Activated T-helper 1 cell treated with anti-CD3 and anti-CD28 coated beads, Interleukin-2, amount 50 U/mL, for 16 hours (primary cell): Measurements from ENCODE around the gene FOXRED1.
A peak's percentile ranks its signal among the peaks of the same experiment; 100 is the strongest.
"Not testable (repeated sequence)": the region's sequence is repeated elsewhere in the genome, so short reads cannot be mapped to it uniquely, and the experiment has no call there.

Experiments
- DNase-seq, 2 donors: peaks; one replicate each; pipeline ENCODE4 v3.0.0-alpha.2; 2020; ENCODE audit warnings: low read depth in 1 of 2, low spot score in 1 of 2

The FOXRED1 gene

DNA sequence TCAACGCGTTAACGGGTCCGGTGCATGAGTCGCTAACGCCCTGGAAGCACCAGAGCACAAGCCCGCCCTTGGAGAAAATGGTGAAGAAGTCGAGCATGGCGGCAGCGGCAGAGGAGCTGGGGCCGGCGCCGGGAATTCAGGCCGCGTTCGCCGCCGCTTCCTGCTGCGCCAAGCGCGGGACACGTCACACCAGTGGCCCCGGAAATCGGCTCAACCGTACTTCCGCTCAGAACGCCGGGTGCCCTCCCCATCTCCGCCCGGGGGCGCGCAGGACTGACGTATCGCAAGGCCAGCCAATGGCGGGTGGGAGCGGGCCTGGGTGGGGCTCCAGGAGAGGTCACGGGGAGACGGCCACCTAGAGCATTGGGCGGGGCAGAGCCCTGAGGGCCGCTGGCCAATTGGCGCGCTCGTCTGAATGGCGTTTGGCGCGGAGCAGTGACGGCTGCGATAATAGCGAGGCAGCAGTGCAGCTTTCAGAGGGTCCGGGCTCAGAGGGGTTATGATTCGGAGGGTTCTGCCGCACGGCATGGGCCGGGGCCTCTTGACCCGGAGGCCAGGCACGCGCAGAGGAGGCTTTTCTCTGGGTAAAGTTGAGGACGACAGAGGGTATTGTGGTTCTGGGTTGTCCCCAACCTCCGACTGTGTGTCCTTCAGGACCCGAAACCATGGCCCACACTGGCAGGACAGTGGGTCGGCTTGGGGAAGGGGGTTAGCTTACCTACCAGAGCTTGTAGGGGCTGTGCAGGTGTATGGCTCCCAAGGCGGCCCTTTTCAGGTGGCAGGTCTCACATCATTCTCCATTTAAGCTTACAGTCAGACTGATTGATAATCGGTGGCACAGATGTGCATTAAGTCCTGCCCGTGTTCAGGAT is at the start of gene FOXRED1, which contains the start of gene SRPRA:
Gene FOXRED1 (plus strand): TSS at position 447 of the 872 bp plus-strand sequence. CDS start 53 bp downstream, at position 500.
Gene SRPRA (minus strand): TSS at position 188 of the 872 bp plus-strand sequence. CDS start 91 bp downstream, at position 97.
- peak; percentile 99 to 100 for DNase-seq

GRCh38 chr11:126219547-126219946 is 49.4 kb upstream of the FOXRED1 start:
- DNase-seq, result no peak

DNA sequence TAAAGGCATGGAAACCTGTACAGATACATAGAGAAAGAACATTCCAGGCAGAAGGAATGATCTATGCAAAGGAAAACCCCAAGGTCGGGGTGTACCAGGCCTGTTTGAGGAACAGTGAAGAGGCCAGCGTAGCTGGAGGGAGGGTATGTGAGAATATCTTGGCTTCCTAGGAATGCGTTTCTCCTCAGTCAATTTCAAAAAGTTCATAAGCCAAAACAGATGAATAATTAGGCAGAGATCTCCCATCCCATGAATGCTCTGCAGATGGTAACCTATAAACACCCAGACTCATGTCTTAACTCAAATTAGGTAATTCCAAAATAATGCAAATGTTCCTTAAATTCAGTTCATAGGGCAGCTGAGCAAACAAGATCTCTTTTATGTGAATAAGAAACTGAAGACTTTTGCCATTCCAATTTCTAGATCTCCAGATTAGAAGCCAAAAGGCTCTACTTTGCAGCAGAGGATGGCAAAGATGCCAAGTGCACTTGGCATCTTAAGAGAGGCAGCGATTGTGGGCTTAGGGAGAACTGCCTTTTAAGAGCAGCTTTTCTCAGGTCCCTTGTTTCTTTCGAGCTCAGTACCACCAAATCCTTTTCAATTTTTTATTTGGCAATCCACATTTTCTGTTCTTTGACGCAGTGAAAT is 44.2 kb upstream of the FOXRED1 start:
- no peak for DNase-seq

DNA sequence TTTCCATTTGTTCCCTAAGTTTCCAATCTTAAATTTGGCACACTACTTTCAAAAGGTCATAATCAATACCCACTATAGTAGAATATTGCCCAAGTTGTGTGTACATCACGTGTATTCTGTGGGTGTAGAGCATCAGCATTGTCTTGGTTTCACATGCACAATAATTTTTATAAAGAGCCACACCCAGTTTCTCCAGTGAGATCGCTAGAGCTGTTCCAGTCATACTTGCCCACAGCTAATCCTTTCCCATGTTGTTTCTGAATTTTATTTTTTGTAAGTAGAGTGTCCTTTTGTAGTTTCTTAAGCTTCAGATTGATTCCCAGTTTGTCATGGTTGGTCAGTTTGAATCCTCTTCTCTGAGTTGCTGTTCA is 43.7 kb upstream of the FOXRED1 start:
- DNase-seq, result no peak

- no peak for DNase-seq
These were observed 42.4 kb upstream of the FOXRED1 start for GRCh38 chr11:126226334-126227084.

DNA sequence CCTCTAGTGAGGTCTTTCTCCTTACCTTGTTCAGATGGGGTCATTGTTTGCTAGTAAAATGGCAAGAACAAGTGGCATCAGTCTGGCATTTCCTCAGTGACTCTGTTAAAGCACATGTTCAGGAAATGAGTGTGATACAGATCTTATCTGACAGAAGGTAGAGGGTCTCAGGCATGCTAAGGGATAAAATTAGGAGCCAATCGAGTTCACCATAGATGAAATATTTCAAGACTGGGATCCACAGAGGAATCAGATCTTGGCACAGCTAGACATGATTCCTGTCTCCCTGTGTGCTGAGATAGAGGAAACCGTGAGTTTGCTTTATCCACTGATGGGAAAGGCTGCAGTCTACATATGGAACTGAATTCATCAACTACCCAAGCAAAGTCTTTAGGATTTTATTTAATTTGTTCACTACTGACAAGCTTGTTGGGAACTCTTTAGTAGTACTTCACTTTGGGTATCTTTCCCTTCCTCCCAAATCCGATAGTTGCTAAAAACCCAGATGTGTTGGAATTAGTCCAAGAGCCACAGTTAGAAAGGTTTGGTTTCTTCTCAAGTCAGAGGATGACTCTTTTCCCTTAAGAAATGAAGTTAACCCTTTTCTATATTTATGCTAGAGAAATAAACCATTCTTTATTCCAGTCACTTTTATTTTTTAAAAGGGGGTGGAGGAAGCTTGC is 39.0 kb upstream of the FOXRED1 start:
- DNase-seq, result no peak

DNA sequence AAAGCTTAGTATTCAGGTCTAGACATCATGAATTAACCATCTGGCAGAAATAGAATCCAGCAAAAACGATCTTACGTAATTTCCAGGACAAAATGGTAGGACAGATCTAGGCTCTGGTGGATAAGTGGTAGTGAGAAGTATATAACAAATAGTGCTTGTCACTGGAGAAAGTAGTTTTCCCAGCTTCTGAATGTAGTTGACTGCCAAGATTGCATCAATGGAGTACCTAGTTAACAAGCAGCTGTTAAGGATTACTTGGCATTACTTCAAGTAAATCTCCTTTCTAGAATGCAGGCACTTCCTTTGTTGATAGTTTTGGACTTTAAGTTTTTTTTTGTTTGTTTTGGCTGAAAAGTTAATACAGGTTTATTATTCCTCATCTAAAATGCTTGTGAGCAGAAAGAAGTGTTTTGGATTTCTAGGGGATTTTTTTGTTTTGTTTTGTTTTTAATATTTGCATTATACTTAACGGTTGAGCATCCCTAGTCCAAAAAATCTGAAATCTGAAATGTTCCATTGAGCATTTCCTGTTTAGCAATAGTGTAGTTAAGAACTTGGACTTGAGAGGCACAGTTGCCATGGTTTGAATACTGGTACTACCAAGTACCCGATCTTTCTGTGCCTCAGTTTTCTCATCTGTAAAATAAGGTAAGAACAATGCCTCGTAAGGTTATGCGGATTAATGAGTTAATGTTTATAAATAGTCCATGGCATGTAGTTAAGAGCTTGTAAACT is 37.1 kb upstream of the FOXRED1 start:
- DNase-seq, result no peak

DNA sequence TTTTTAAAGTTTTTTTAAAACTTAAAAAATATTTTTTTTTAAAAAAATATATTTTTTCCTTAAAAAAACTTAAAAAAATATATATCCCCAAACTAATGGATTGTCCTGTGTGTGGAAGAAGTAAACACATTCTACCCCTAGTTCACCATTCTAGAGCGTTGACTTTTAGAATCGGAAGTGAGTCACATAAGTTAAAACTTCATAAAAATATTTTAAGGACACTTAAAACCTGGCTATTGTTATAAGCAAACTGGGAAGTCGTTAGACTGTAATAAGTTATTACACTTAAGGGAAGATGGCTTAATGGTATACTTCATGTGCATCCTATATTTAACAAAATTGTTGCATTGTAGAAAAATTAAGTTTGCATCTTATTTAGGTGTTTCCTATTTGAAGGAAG is 36.3 kb upstream of the FOXRED1 start:
- no peak for DNase-seq

GRCh38 chr11:126233391-126233790 is 35.6 kb upstream of the FOXRED1 start:
- no peak for DNase-seq

- DNase-seq, result no peak
These were observed 22.3 kb upstream of the FOXRED1 start for GRCh38 chr11:126246636-126247035.

DNA sequence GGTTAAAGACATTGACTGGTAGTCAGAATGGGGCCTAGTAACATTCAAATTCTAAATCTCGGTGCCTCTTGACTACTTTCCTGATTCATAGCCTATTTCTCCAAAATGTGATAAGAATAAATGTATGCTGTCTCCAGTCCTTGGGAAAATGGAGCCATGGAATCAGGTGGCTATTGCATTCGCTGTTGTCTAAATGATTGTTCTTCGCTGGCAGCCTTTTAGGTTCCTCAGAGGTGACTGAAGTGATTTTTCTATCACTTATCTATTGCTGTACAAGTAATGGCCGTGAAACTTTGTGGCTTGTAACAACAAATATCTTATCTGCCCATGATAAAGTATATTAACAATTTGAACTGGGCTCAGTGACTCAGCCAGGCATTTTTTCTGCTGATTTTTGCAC is 15.7 kb upstream of the FOXRED1 start:
- DNase-seq, result no peak

DNA sequence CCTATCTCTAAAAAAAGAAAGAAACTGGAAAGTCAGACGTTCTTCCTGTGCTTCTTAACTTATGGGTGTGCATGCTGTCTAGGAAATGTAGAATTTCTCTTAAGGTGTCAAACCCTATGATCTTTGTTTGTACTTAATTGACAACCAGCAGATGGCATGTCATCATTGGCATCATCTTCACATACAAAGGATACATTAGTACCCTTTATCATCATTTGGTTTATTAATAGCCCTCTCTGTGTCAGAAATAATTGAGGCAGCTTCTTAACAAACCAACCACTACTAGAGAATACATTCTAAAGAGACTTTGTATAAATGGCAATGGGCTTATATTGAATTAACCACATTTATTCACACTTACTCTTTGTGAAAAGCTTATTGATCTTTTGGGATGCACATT is 14.1 kb upstream of the FOXRED1 start:
- DNase-seq, result no peak

- not testable (repeated sequence) for DNase-seq
These were observed 13.4 kb upstream of the FOXRED1 start for GRCh38 chr11:126255507-126255906.

GRCh38 chr11:126256216-126256615 is 12.7 kb upstream of the FOXRED1 start:
- no peak for DNase-seq

DNA sequence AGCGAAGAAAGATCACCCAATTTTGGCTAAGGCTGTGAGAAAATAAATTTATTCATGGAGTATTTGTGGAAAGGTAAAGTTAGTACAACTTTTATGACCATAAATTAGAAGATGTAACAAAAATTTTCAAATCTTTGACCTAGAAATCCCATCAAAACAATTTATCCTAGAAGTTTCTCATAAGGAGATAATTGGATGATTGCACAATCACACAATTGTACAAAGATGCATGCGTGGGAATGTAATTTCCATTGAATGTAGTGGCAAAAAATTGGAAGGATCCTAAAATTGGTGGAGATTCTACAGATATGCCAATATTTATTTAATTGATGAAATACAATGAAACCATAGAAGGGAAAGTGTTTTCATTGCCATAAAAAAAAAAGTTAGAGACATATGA is 11.8 kb upstream of the FOXRED1 start:
- no peak for DNase-seq

- DNase-seq, result no peak
These were observed 11.2 kb upstream of the FOXRED1 start for GRCh38 chr11:126257764-126258163.

DNA sequence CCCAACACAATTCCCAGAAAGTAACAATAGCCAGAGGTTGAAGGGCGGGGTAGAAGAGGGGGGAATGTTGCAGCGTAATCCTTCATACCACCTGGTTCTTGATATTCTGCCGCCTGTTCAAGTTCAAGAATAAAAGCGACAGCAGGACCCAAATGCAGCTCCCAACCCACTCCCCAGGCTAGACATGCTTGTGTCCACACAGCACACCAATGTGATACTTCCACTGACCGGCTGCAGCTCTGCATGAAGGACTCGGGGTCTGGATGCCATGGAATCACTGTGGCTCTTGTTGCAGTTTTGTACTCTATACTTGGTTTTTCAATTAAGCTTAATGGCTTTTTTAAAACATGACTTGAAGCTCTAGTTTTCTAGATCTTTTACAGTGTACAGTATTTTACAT is 6.7 kb upstream of the FOXRED1 start:
- no peak for DNase-seq

- DNase-seq, result no peak
These were observed 5.5 kb upstream of the FOXRED1 start for GRCh38 chr11:126263489-126263888.

DNA sequence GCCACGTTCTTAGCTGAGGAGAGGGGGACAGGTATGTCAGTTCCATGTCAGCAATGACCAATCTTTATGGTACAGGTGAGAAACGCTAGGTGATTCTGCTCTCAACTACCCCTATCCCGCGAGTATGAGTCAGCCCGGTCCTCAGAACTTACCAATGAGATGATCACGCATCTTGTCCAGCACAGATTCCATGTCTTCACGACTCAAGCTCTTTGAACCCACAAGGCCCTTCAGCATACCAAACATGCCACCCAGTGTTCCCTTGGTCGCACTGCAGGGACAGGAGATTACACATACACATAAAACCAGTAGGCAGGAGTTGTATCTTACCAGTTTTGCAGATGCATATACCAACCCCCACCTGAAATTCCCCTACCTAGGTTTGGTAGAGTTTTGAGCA is 3.1 kb upstream of the FOXRED1 start:
- DNase-seq, result no peak

DNA sequence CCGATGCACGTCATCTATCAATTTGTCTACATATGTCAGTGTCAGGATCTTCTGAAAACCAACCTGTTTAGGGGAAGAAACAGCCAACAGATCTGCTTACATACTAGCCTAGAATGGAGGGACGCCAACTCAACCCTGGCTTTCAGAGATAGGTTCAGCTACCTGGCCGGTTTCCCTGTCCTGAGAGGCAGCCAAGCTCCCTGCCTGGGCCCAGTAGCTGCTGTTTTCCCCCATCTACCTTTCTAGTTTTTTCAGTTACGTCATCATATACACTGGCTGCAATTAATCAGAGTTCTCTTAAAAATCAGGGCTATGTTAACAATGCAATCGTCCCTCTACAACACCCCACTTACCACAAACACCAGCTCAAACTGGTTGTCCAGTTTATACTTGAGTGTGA is 1.3 kb upstream of the FOXRED1 start:
- no peak for DNase-seq

- no peak for DNase-seq
These were observed 620 bp upstream of the FOXRED1 start for GRCh38 chr11:126268361-126268707.
